H9 (cell line): ENCODE results near the gene RIT2. TPM values are rescaled to one million over a fixed set of nuclear protein-coding genes. Genes with fewer than 3 reads are reported as not detected.

Experiments used
- DNase-seq: peaks from one replicate; pipeline ENCODE4 v3.0.0-alpha.2; 2017
- H2AFZ ChIP-seq: one replicate; pipeline ENCODE4 v1.6.1; 2013; ENCODE audit warnings: mild to moderate bottlenecking, low read length, control low read depth, moderate library complexity
- H2AK5ac ChIP-seq: 2 replicates; pipeline ENCODE4 v1.6.1; 2013; ENCODE audit warnings: low read length, control low read depth, mixed read lengths; ENCODE audit not compliant: insufficient read length
- H2BK120ac ChIP-seq: one replicate; pipeline ENCODE4 v1.6.1; 2013; ENCODE audit warnings: low read depth, mild to moderate bottlenecking, low read length, control low read depth, inconsistent platforms; ENCODE audit not compliant: poor library complexity, severe bottlenecking
- H2BK12ac ChIP-seq: 2 replicates; pipeline ENCODE4 v1.6.1; 2013; ENCODE audit warnings: low read length, control low read depth, mixed read lengths, low read depth; ENCODE audit not compliant: insufficient read length
- H2BK15ac ChIP-seq: 2 replicates; pipeline ENCODE4 v1.6.1; 2013; ENCODE audit warnings: low read depth, low read length, control low read depth
- H2BK20ac ChIP-seq: one replicate; pipeline ENCODE4 v1.6.1; 2013; ENCODE audit warnings: low read depth, mild to moderate bottlenecking, low read length, control low read depth, inconsistent platforms; ENCODE audit not compliant: poor library complexity, severe bottlenecking
- H2BK5ac ChIP-seq: 2 replicates; pipeline ENCODE4 v1.6.1; 2013; ENCODE audit warnings: low read length, control low read depth, mixed read lengths; ENCODE audit not compliant: insufficient read length
- H3K14ac ChIP-seq: 2 replicates; pipeline ENCODE4 v1.6.1; 2013; ENCODE audit warnings: low read length, control low read depth; ENCODE audit not compliant: insufficient read depth
- H3K18ac ChIP-seq: 2 replicates; pipeline ENCODE4 v1.6.1; 2013; ENCODE audit warnings: low read depth, mild to moderate bottlenecking, mixed read lengths, low read length, control low read depth; ENCODE audit not compliant: insufficient read length
- H3K23ac ChIP-seq: 2 replicates; pipeline ENCODE4 v1.6.1; 2013; ENCODE audit warnings: low read length, control low read depth, mixed read lengths, low read depth; ENCODE audit not compliant: insufficient read length
- H3K23me2 ChIP-seq: 2 replicates; pipeline ENCODE4 v1.6.1; 2013; ENCODE audit warnings: low read depth, mild to moderate bottlenecking, mixed read lengths, low read length, control low read depth; ENCODE audit not compliant: insufficient read length, poor library complexity, severe bottlenecking
- H3K27ac ChIP-seq: 2 replicates; pipeline ENCODE4 v1.5.1; 2013; ENCODE audit warnings: low read length, control low read depth, mixed read lengths, low read depth; ENCODE audit not compliant: insufficient read length
- H3K27me3 ChIP-seq: 2 replicates; pipeline ENCODE4 v1.6.1; 2013; ENCODE audit warnings: low read length, control low read depth, inconsistent platforms; ENCODE audit not compliant: insufficient read depth
- H3K4ac ChIP-seq: 2 replicates; pipeline ENCODE4 v1.6.1; 2013; ENCODE audit warnings: low read depth, mild to moderate bottlenecking, control low read depth, inconsistent platforms, low read length, moderate library complexity
- H3K4me1 ChIP-seq: 2 replicates; pipeline ENCODE4 v1.6.1; 2013; ENCODE audit warnings: low read length, control low read depth, inconsistent platforms; ENCODE audit not compliant: insufficient read depth
- H3K4me2 ChIP-seq: 2 replicates; pipeline ENCODE4 v1.6.1; 2013; ENCODE audit warnings: low read length, control low read depth, mixed read lengths; ENCODE audit not compliant: insufficient read length, insufficient read depth
- H3K56ac ChIP-seq: 2 replicates; pipeline ENCODE4 v1.6.1; 2013; ENCODE audit warnings: low read depth, mild to moderate bottlenecking, mixed read lengths, low read length, control low read depth; ENCODE audit not compliant: insufficient read length
- H3K79me1 ChIP-seq: 2 replicates; pipeline ENCODE4 v1.6.1; 2013; ENCODE audit warnings: low read depth, mild to moderate bottlenecking, moderate library complexity, low read length, control low read depth, inconsistent platforms; ENCODE audit not compliant: insufficient read depth, poor library complexity, severe bottlenecking
- H3K79me2 ChIP-seq: 2 replicates; pipeline ENCODE4 v1.6.1; 2013; ENCODE audit warnings: low read length, control low read depth, inconsistent platforms; ENCODE audit not compliant: insufficient read depth
- H3K9ac ChIP-seq: 2 replicates; pipeline ENCODE4 v1.6.1; 2013; ENCODE audit warnings: low read length, control low read depth, mixed read lengths; ENCODE audit not compliant: insufficient read length; ENCODE audit errors: extremely low read depth
- H3K9me3 ChIP-seq: one replicate; pipeline ENCODE4 v1.6.1; 2013; ENCODE audit warnings: low read depth, low read length, inconsistent platforms; ENCODE audit not compliant: control insufficient read depth
- H3T11ph ChIP-seq: one replicate; pipeline ENCODE4 v1.6.1; 2013; ENCODE audit warnings: mild to moderate bottlenecking, low read length, control low read depth, inconsistent platforms
- H4K20me1 ChIP-seq: one replicate; pipeline ENCODE4 v1.6.1; 2013; ENCODE audit not compliant: control insufficient read depth, insufficient read length, insufficient read depth
- H4K5ac ChIP-seq: 2 replicates; pipeline ENCODE4 v1.6.1; 2013; ENCODE audit warnings: low read depth, mild to moderate bottlenecking, mixed read lengths, low read length, control low read depth; ENCODE audit not compliant: insufficient read length
- H4K8ac ChIP-seq: replicated peaks from 2 replicates; pipeline ENCODE4 v1.6.1; 2013; ENCODE audit warnings: low read length, control low read depth, mixed read lengths, low read depth; ENCODE audit not compliant: insufficient read length
- H4K91ac ChIP-seq: 2 replicates; pipeline ENCODE4 v1.6.1; 2013; ENCODE audit warnings: low read depth, mild to moderate bottlenecking, moderate library complexity, mixed read lengths, low read length, control low read depth; ENCODE audit not compliant: insufficient read length
- H3K27ac Mint-ChIP-seq, 3 experiments: 2 replicates in 2 of 3; 3 replicates in 1 of 3; pipeline ENCODE4 v1.8.0; 2020 to 2021; ENCODE audit warnings: mixed read lengths in 3 of 3, mild to moderate bottlenecking in 1 of 3, moderate library complexity in 1 of 3
- H3K27me3 Mint-ChIP-seq: 2 replicates; pipeline ENCODE4 v1.8.0; 2021; ENCODE audit warnings: low read depth, mild to moderate bottlenecking, moderate library complexity, mixed read lengths
- H3K36me3 Mint-ChIP-seq, 3 experiments: 2 replicates in 2 of 3; 3 replicates in 1 of 3; pipeline ENCODE4 v1.8.0; 2020 to 2021; ENCODE audit warnings: low read depth in 3 of 3, mixed read lengths in 3 of 3; ENCODE audit not compliant: insufficient read depth in 1 of 3
- H3K4me1 Mint-ChIP-seq, 2 experiments: 2 replicates each; pipeline ENCODE4 v1.8.0; 2020; ENCODE audit warnings: mixed read lengths in 2 of 2
- H3K4me3 Mint-ChIP-seq, 2 experiments: 2 replicates in 1 of 2; 3 replicates in 1 of 2; pipeline ENCODE4 v1.8.0; 2020 to 2021; ENCODE audit warnings: mild to moderate bottlenecking in 2 of 2, mixed read lengths in 2 of 2, moderate library complexity in 1 of 2
- H3K9me3 Mint-ChIP-seq, 2 experiments: 2 replicates in 1 of 2; 3 replicates in 1 of 2; pipeline ENCODE4 v1.8.0; 2020; ENCODE audit warnings: mild to moderate bottlenecking in 2 of 2, mixed read lengths in 2 of 2, moderate library complexity in 1 of 2
- CTCF ChIP-seq: fragments of 200-600 bp; sonication (generic); conservative IDR thresholded peaks from 3 replicates; pipeline ENCODE4 v1.8.0; 2021; ENCODE audit warnings: antibody characterized with exemption, mild to moderate bottlenecking
- WGBS: extraction: QIAGEN DNeasy Blood & Tissue Kit; methylation state at CpG from one replicate; pipeline ENCODE4 v1.1.7; 2013; ENCODE audit warnings: missing lambda C conversion rate, low lambda C conversion rate, mixed read lengths; ENCODE audit not compliant: insufficient read length; ENCODE audit errors: extremely low coverage; 5-methylcytosine and 5-hydroxymethylcytosine counted together
- total RNA-seq: library from RNA; stranded (reverse); gene quantifications from 2 replicates; pipeline ENCODE4 v1.2.1, GENCODE V29; 2021

The RIT2 gene
- total RNA-seq, 1 experiment from 2014 or later = 1.2 TPM

- H3T11ph ChIP-seq = no peak overlapping the region
- H3K27ac Mint-ChIP-seq = no peak overlapping the region; a peak in 1 of 7 replicates
- no peaks in the 10 kb centered on the region for H3K23me2 ChIP-seq
- no peak overlapping the region for H2AFZ ChIP-seq
- no peaks in the 10 kb centered on the region for H4K20me1 ChIP-seq
- no CpG with 5 or more reads among the region's 3 CpGs for WGBS
- no peak overlapping the region for H2BK15ac ChIP-seq
- H3K23ac ChIP-seq = no peak overlapping the region
- no peak overlapping the region for H3K27ac ChIP-seq
- H2BK120ac ChIP-seq = no peak overlapping the region
- no peak overlapping the region for H3K4me2 ChIP-seq
- no peaks in the 10 kb centered on the region for H3K36me3 Mint-ChIP-seq
- H3K9me3 ChIP-seq = no peaks in the 10 kb centered on the region
- 0 out of 2 replicates have a peak, but pooled peaks cover 2% of the 10 kb centered on the region for H3K4me1 ChIP-seq
- no peak for TF ChIP-seq CTCF
- no peaks in the 10 kb centered on the region for H3K9me3 Mint-ChIP-seq
- H3K9ac ChIP-seq = no peak overlapping the region
- H4K8ac ChIP-seq = no peak overlapping the region
- no peak overlapping the region for H4K5ac ChIP-seq
- no peak overlapping the region for H2AK5ac ChIP-seq
- no peaks in the 10 kb centered on the region for H3K27me3 ChIP-seq
- H2BK12ac ChIP-seq = no peak overlapping the region
- H3K4ac ChIP-seq = no peak overlapping the region
- H3K79me2 ChIP-seq = no peaks in the 10 kb centered on the region
- H3K56ac ChIP-seq = no peak overlapping the region
- no peak overlapping the region for H4K91ac ChIP-seq
- no peak overlapping the region for H3K14ac ChIP-seq
- no peak overlapping the region for H2BK5ac ChIP-seq
- no peak for DNase-seq
- no peak overlapping the region for H3K18ac ChIP-seq
- H3K4me3 Mint-ChIP-seq = no peak overlapping the region
- peaks cover 7 to 8% of the 10 kb centered on the region in 2 experiments; a peak in 3 of 4 replicates for H3K4me1 Mint-ChIP-seq
- no peaks in the 10 kb centered on the region for H3K27me3 Mint-ChIP-seq
- H2BK20ac ChIP-seq = no peak overlapping the region
- H3K79me1 ChIP-seq = no peaks in the 10 kb centered on the region
Measured at GRCh38 chr18:42756214-42756613, 359.3 kb downstream of the RIT2 start.
